ENCODE data around the gene CARM1. TPM values are rescaled to one million over a fixed set of nuclear protein-coding genes. Genes with fewer than 3 reads are reported as not detected.

CARM1 gene
- total and polyA plus RNA-seq, 2 donors (not counting 3 experiments of a cell fraction or from before 2014, with no cell fraction given): 65.6 to 70.8 TPM

DNA sequence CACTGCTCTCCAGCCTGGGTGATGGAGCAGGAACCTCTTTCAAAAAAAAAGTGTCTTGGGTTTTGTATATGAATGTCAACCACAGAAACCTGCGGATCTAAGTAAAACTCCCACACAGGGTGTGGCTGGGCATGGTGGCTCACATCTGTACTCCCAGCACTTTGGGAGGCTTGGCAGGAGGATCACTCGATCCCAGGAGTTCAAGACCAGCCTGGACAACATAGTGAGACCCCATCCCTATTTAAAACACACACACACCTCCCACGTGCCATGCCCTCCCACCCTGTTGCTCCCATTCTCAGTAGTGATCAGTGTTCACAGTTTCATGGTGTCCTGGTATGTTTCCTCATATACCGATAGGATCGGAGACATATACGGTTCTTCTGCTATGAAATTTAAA, 44.5 kb upstream of the CARM1 start:
- Histone ChIP-seq H2AFZ (ENCODE audit: low read depth, low read length) (no peak overlapping the region), H3K4me3 (replicated peaks in 1 of 3; ENCODE audit: insufficient read depth in 1 of 3, low read depth in 1 of 3, low read length in 3 of 3) (no peak overlapping the region), H3K9me1 (replicated peaks; ENCODE audit: control insufficient read depth, extremely low read depth, insufficient read depth, low read length) (no peaks in the 10 kb centered on the region), H3K79me2 (ENCODE audit: control insufficient read depth, insufficient read depth, low read length) (no peaks in the 10 kb centered on the region), H3K36me3 (ENCODE audit: control insufficient read depth in 2 of 2, extremely low read depth in 1 of 2, insufficient read depth in 2 of 2, low read length in 2 of 2) (peaks cover 5 to 41% of the 10 kb centered on the region in 2 experiments), H3K27me3 (ENCODE audit: control insufficient read depth in 2 of 2, insufficient read depth in 2 of 2, low read length in 2 of 2) (no peaks in the 10 kb centered on the region), H3K4me2 (ENCODE audit: insufficient read depth, low read length) (no peak overlapping the region), H3K4me1 (ENCODE audit: control insufficient read depth, extremely low read depth, insufficient read depth, low read length) (no peaks in the 10 kb centered on the region), H3K9me3 (replicated peaks; ENCODE audit: control insufficient read depth, insufficient read depth, low read length) (no peaks in the 10 kb centered on the region), H4K20me1 (replicated peaks; ENCODE audit: control insufficient read depth, extremely low read depth, insufficient read depth, low read length) (no peaks in the 10 kb centered on the region), H3K27ac (ENCODE audit: insufficient read depth, low read depth, low read length) (no peak overlapping the region), H3K9ac (replicated peaks; ENCODE audit: extremely low read depth, insufficient read depth, low read length) (no peak overlapping the region)
- CTCF ChIA-PET: interaction anchor here (1.1 kb wide), 1 partner anchor 37 kb away, joined by 5 read pairs; no protein-coding TSS in a partner anchor
- no peak for DNase-seq (ENCODE audit: low read depth, low spot score)
- no peak for FAIRE-seq
- TF ChIP-seq MYC (IDR thresholded peaks at IDR 0.05; ENCODE audit: low read depth, low read length) (no peak), POLR2AphosphoS5 (IDR thresholded peaks at IDR 0.05; ENCODE audit: insufficient read depth, low read depth, low read length) (no peak), GATA2 (IDR thresholded peaks at IDR 0.05; ENCODE audit: insufficient read depth, insufficient read length, low read depth, low read length) (no peak), JUN (IDR thresholded peaks at IDR 0.05; ENCODE audit: borderline replicate concordance, insufficient read depth, insufficient read length, low read depth) (no peak)
- TF ChIP-seq, protein P1, sequence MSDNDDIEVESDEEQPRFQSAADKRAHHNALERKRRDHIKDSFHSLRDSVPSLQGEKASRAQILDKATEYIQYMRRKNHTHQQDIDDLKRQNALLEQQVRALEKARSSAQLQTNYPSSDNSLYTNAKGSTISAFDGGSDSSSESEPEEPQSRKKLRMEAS (IDR thresholded peaks at IDR 0.05; ENCODE audit: insufficient read depth, insufficient read length): no peak
- no TSS peak for BruUV-seq (replicated peaks)
- POLR2A ChIA-PET: no interaction called here
- intact Hi-C loops (cut with micrococcal nuclease) (no loop called here), dilution Hi-C loops (cut with MboI; ENCODE audit: extremely low pct_ligation_motif_present, low sequenced_read_pairs) (no loop called here)

DNA sequence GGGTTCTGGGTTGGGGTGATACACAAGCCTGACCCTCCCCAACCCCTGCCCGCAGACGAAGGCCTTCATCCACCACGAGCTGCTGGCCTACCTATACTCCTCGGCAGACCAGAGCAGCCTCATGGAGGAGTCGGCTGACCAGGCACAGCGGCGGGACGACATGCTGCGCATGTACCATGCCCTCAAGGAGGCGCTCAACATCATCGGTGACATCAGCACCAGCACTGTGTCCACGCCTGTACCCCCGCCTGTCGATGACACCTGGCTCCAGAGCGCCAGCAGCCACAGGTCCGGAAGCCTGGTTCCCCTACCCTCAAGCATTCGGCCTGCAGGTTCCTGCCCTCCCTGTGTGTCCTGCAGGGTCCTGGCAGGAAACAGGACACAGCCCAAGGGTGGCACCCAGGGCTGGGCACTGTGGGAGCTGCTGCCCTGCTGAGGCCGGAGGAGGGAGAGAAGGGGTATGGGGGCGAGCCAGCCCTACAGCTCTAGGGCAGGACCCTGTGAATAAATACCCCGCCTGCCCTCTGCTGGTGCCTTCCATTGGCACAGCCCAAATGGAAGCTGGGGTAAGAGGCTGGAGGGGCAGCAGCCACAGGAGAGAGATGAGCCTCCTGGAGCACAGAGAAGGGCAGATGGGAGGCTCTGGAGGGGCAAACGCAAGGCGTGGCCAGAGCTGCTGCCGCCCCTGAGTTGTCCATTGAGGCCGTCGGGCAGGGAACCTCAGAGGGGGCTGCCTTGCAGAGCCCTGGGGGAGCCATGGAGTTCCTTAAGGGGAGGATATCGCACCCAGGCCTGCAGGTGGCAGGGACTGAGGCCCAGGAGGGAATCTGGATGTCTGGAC, 42.2 kb upstream of the CARM1 start:
- no peak overlapping the region for H2AFZ ChIP-seq (ENCODE audit: low read depth, low read length)
- TF ChIP-seq, protein P2, sequence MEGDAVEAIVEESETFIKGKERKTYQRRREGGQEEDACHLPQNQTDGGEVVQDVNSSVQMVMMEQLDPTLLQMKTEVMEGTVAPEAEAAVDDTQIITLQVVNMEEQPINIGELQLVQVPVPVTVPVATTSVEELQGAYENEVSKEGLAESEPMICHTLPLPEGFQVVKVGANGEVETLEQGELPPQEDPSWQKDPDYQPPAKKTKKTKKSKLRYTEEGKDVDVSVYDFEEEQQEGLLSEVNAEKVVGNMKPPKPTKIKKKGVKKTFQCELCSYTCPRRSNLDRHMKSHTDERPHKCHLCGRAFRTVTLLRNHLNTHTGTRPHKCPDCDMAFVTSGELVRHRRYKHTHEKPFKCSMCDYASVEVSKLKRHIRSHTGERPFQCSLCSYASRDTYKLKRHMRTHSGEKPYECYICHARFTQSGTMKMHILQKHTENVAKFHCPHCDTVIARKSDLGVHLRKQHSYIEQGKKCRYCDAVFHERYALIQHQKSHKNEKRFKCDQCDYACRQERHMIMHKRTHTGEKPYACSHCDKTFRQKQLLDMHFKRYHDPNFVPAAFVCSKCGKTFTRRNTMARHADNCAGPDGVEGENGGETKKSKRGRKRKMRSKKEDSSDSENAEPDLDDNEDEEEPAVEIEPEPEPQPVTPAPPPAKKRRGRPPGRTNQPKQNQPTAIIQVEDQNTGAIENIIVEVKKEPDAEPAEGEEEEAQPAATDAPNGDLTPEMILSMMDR (IDR thresholded peaks at IDR 0.05; ENCODE audit: extremely low read depth in 1 of 2, insufficient read depth in 1 of 2, low read depth in 1 of 2, low read length in 2 of 2): peak in 1 of 2 donors; percentile 11
- TF ChIP-seq GATA2 (IDR thresholded peaks at IDR 0.05; ENCODE audit: insufficient read depth, insufficient read length, low read depth, low read length): no peak
- no peaks in the 10 kb centered on the region for H3K9me1 ChIP-seq (replicated peaks; ENCODE audit: control insufficient read depth, extremely low read depth, insufficient read depth, low read length)
- peaks cover 5 to 47% of the 10 kb centered on the region in 2 experiments for H3K36me3 ChIP-seq (ENCODE audit: control insufficient read depth in 2 of 2, extremely low read depth in 1 of 2, insufficient read depth in 2 of 2, low read length in 2 of 2)
- no peaks in the 10 kb centered on the region for H3K27me3 ChIP-seq (ENCODE audit: control insufficient read depth in 2 of 2, insufficient read depth in 2 of 2, low read length in 2 of 2)
- DNase-seq (ENCODE audit: low read depth, low spot score) (no peak), FAIRE-seq (no peak)
- ChIA-PET CTCF (interaction anchor here (0.7 to 2.6 kb wide), 4 partner anchors 9 to 112 kb away, joined by 3 to 12 read pairs (median 10); partner anchors contain the start of gene DNM2), POLR2A (no interaction called here)
- no peak overlapping the region for H3K9ac ChIP-seq (replicated peaks; ENCODE audit: extremely low read depth, insufficient read depth, low read length)
- H4K20me1 ChIP-seq (replicated peaks; ENCODE audit: control insufficient read depth, extremely low read depth, insufficient read depth, low read length): no peaks in the 10 kb centered on the region
- H3K4me2 ChIP-seq (ENCODE audit: insufficient read depth, low read length): no peak overlapping the region
- no peaks in the 10 kb centered on the region for H3K79me2 ChIP-seq (ENCODE audit: control insufficient read depth, insufficient read depth, low read length)
- no peak overlapping the region for H3K4me3 ChIP-seq (replicated peaks in 1 of 3; ENCODE audit: insufficient read depth in 1 of 3, low read depth in 1 of 3, low read length in 3 of 3)
- no TSS peak for BruUV-seq (replicated peaks)
- no peaks in the 10 kb centered on the region for H3K4me1 ChIP-seq (ENCODE audit: control insufficient read depth, extremely low read depth, insufficient read depth, low read length)
- intact Hi-C loops (cut with micrococcal nuclease) (no loop called here), dilution Hi-C loops (cut with MboI; ENCODE audit: extremely low pct_ligation_motif_present, low sequenced_read_pairs) (no loop called here)
- H3K27ac ChIP-seq (ENCODE audit: insufficient read depth, low read depth, low read length): no peak overlapping the region
- H3K9me3 ChIP-seq (replicated peaks; ENCODE audit: control insufficient read depth, insufficient read depth, low read length): no peaks in the 10 kb centered on the region
